ENCODE data around the gene OR4D5. TPM values are rescaled to one million over a fixed set of nuclear protein-coding genes. Genes with fewer than 3 reads are reported as not detected.

The OR4D5 gene
- not detected for total RNA-seq

DNA sequence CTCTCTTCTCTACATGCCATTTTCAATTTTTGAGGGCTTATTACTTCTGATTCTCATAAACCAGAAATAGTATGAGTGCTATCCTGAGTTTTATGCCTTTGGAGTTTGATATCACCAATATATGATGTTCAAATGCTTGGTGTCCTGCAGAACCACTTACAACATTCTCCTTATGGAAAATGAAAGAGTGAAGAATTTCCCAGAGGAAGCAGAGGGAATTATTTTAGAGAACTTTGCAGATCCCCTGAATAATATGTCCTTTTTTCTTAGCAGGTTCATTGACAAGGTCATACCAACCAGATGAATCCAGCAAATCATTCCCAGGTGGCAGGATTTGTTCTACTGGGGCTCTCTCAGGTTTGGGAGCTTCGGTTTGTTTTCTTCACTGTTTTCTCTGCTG, at the start of gene OR4D5:
Gene OR4D5, plus strand, starts transcription at position 301 of the 400 bp plus-strand sequence. Its CDS starts 0 bp downstream, at position 301.

DNA sequence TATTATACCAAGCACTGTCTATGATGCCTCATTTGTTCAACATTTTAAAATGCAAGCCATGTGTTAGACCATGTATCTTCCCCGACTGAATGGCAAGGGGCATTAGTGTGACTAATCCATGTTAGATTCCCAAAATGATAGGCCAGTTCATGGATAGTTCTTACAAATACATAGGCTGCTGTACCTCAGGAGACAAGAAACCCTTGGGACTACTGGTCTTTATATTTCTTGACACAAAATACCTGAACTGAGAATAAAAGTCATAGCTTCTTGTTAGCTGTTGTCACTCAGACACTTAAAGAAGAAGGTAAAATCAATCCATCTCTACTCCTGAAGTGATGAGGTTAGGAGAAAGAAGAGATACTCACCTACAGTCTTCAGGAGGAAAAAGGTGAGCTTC, 37.5 kb upstream of the OR4D5 start, which contains the start of gene OR8D4:
Gene OR8D4, plus strand, starts transcription at position 301 of the 400 bp plus-strand sequence. CDS start 4,265 bp downstream, outside the sequence.

DNA sequence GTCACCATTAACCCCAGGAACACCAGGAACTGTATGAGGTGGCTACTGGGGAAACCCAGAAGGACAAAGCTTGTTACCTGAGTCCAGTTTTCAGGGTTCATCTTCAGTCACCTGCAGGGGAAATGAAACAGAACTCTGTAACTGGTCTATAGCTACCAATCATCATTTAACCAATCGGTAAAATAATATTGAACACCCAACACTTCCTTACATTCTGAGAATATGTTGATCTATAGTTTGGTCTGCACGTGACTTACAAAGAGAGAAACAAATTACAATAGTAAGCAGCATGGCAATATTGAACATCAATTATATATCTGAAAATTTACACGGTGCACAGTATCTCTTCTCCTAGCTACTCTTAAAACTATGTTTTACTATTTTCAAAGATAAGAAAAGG, 4.3 kb downstream of the OR4D5 start, which contains the start of gene OR6T1:
Gene OR6T1, minus strand, starts transcription at position 101 of the 400 bp plus-strand sequence. Its CDS starts 0 bp downstream, at position 101.

DNA sequence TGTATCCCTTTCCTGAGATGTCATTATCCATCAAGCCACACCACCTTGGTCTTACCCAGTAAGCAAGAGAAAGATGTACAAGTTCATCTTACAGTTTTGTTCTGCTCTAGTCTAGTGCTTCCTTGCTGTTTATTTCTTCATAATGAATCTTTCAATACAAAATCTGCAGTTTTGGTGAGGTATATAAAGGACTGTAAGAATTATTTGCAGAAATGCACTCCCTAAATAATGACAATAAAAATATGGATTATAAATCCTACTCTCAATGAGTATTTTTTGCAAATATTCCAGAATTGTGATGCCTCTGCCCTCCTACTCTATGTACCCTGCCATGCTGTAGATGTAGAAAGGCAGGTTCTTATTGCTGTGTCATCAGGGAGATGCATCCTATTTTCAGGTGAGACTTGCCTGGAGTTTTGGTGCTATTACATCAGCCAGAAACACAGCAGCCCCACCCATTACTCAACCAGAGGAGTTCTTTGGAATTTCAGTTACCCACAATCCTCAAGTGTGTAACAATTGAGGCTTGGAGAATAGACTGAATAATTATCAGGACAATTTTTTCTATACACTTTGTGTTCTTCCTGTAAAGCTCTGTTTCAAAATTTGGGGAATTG, 38.4 kb downstream of the OR4D5 start, which contains the start of gene OR10S1:
Gene OR10S1, minus strand, starts transcription at position 51 of the 617 bp plus-strand sequence. CDS start 117 bp downstream, outside the sequence.

Other genes with a start within 250 kb of the OR4D5 start
- 1 to 10 TPM; 4.1 to 7.3 TPM for gene ZNF202, start 198.0 kb upstream of the OR4D5 start, total RNA-seq
- gene OR6X1, start 185.1 kb upstream of the OR4D5 start, total RNA-seq: not detected
- gene OR6M1, start 133.3 kb upstream of the OR4D5 start, total RNA-seq: not detected
- gene TMEM225, start 53.9 kb upstream of the OR4D5 start, total RNA-seq: not detected
- gene OR8D4, start 37.5 kb upstream of the OR4D5 start, total RNA-seq: not detected
- gene OR6T1, start 4.2 kb downstream of the OR4D5 start, total RNA-seq: not detected
- gene OR10S1, start 38.2 kb downstream of the OR4D5 start, total RNA-seq: not detected
- gene OR10G6, start 55.5 kb downstream of the OR4D5 start, total RNA-seq: not detected
- not detected for gene OR10G4, start 73.4 kb downstream of the OR4D5 start, total RNA-seq
- not detected for gene OR10G9, start 83.4 kb downstream of the OR4D5 start, total RNA-seq
- gene OR10G8, start 87.2 kb downstream of the OR4D5 start, total RNA-seq: not detected
- not detected for gene OR10G7, start 101.7 kb downstream of the OR4D5 start, total RNA-seq
- gene VWA5A, start 175.8 kb downstream of the OR4D5 start, total RNA-seq: 1 to 10 TPM; 8.6 to 9.3 TPM
- not detected for gene OR10D3, start 243.7 kb downstream of the OR4D5 start, total RNA-seq